ENCODE measurements around the gene SLC22A1. TPM values are rescaled to one million over a fixed set of nuclear protein-coding genes. Genes with fewer than 3 reads are reported as not detected.

SLC22A1 gene
- total and polyA plus RNA-seq, 2 experiments from 2014 or later, result 0.10 to 0.65 TPM

DNA sequence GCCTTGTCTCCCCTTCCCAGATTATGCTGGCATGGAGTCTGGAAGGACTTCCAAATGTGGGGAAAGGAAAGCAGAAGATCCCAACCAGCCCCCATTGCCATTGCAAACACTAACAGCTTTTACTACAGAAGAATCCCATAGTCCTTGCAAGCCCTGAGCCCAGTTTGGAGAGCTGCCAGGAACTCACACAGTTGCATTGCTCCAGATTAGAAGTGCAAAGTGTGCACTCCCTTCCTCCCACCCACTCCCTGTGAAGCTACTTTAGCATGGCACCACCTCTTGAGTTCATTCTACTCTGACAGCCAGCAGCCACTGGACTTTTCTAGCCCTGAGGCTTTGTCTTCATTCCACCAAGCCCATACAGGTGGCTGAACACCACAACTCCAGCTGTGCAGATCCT lies 69.4 kb downstream of the SLC22A1 start:
- H3K4me1 ChIP-seq (ENCODE audit: insufficient read depth), result no peaks in the 10 kb centered on the region
- H3K36me3 ChIP-seq (ENCODE audit: insufficient read depth), result no peaks in the 10 kb centered on the region; the same call in 1 of the 2 replicates
- no peak overlapping the region for H3K4me3 ChIP-seq
- DNase-seq (ENCODE audit: low spot score) (no peak), ATAC-seq (no peak)
- H3K4me3 Mint-ChIP-seq, result no peak overlapping the region
- no peaks in the 10 kb centered on the region for H3K9me2 ChIP-seq (ENCODE audit: insufficient read depth)
- H4K20me1 ChIP-seq (replicated peaks; ENCODE audit: insufficient read depth), result no peaks in the 10 kb centered on the region
- H3K27ac ChIP-seq (ENCODE audit: low read depth), result no peak overlapping the region
- H3K9me3 Mint-ChIP-seq, result peaks cover 27% of the 10 kb centered on the region
- no peaks in the 10 kb centered on the region for H3K27me3 ChIP-seq (ENCODE audit: insufficient read depth)
- TF ChIP-seq, protein P1, sequence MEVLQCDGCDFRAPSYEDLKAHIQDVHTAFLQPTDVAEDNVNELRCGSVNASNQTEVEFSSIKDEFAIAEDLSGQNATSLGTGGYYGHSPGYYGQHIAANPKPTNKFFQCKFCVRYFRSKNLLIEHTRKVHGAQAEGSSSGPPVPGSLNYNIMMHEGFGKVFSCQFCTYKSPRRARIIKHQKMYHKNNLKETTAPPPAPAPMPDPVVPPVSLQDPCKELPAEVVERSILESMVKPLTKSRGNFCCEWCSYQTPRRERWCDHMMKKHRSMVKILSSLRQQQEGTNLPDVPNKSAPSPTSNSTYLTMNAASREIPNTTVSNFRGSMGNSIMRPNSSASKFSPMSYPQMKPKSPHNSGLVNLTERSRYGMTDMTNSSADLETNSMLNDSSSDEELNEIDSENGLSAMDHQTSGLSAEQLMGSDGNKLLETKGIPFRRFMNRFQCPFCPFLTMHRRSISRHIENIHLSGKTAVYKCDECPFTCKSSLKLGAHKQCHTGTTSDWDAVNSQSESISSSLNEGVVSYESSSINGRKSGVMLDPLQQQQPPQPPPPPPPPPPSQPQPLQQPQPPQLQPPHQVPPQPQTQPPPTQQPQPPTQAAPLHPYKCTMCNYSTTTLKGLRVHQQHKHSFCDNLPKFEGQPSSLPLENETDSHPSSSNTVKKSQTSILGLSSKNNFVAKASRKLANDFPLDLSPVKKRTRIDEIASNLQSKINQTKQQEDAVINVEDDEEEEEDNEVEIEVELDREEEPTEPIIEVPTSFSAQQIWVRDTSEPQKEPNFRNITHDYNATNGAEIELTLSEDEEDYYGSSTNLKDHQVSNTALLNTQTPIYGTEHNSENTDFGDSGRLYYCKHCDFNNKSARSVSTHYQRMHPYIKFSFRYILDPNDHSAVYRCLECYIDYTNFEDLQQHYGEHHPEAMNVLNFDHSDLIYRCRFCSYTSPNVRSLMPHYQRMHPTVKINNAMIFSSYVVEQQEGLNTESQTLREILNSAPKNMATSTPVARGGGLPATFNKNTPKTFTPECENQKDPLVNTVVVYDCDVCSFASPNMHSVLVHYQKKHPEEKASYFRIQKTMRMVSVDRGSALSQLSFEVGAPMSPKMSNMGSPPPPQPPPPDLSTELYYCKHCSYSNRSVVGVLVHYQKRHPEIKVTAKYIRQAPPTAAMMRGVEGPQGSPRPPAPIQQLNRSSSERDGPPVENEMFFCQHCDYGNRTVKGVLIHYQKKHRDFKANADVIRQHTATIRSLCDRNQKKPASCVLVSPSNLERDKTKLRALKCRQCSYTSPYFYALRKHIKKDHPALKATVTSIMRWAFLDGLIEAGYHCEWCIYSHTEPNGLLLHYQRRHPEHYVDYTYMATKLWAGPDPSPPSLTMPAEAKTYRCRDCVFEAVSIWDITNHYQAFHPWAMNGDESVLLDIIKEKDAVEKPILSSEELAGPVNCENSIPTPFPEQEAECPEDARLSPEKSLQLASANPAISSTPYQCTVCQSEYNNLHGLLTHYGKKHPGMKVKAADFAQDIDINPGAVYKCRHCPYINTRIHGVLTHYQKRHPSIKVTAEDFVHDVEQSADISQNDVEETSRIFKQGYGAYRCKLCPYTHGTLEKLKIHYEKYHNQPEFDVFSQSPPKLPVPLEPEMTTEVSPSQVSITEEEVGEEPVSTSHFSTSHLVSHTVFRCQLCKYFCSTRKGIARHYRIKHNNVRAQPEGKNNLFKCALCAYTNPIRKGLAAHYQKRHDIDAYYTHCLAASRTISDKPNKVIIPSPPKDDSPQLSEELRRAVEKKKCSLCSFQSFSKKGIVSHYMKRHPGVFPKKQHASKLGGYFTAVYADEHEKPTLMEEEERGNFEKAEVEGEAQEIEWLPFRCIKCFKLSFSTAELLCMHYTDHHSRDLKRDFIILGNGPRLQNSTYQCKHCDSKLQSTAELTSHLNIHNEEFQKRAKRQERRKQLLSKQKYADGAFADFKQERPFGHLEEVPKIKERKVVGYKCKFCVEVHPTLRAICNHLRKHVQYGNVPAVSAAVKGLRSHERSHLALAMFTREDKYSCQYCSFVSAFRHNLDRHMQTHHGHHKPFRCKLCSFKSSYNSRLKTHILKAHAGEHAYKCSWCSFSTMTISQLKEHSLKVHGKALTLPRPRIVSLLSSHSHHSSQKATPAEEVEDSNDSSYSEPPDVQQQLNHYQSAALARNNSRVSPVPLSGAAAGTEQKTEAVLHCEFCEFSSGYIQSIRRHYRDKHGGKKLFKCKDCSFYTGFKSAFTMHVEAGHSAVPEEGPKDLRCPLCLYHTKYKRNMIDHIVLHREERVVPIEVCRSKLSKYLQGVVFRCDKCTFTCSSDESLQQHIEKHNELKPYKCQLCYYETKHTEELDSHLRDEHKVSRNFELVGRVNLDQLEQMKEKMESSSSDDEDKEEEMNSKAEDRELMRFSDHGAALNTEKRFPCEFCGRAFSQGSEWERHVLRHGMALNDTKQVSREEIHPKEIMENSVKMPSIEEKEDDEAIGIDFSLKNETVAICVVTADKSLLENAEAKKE (CRISPR knock-in tag; IDR thresholded peaks at IDR 0.05), result no peak
- TF ChIP-seq, protein P2, sequence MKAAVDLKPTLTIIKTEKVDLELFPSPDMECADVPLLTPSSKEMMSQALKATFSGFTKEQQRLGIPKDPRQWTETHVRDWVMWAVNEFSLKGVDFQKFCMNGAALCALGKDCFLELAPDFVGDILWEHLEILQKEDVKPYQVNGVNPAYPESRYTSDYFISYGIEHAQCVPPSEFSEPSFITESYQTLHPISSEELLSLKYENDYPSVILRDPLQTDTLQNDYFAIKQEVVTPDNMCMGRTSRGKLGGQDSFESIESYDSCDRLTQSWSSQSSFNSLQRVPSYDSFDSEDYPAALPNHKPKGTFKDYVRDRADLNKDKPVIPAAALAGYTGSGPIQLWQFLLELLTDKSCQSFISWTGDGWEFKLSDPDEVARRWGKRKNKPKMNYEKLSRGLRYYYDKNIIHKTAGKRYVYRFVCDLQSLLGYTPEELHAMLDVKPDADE (IDR thresholded peaks at IDR 0.05), result no peak
- TF ChIP-seq EZH2 (IDR thresholded peaks at IDR 0.05; ENCODE audit: low read depth, unreplicated experiment), result no peak
- no peak for TF ChIP-seq NANOG (IDR thresholded peaks at IDR 0.05; ENCODE audit: borderline replicate concordance)
- TF ChIP-seq, protein P3, sequence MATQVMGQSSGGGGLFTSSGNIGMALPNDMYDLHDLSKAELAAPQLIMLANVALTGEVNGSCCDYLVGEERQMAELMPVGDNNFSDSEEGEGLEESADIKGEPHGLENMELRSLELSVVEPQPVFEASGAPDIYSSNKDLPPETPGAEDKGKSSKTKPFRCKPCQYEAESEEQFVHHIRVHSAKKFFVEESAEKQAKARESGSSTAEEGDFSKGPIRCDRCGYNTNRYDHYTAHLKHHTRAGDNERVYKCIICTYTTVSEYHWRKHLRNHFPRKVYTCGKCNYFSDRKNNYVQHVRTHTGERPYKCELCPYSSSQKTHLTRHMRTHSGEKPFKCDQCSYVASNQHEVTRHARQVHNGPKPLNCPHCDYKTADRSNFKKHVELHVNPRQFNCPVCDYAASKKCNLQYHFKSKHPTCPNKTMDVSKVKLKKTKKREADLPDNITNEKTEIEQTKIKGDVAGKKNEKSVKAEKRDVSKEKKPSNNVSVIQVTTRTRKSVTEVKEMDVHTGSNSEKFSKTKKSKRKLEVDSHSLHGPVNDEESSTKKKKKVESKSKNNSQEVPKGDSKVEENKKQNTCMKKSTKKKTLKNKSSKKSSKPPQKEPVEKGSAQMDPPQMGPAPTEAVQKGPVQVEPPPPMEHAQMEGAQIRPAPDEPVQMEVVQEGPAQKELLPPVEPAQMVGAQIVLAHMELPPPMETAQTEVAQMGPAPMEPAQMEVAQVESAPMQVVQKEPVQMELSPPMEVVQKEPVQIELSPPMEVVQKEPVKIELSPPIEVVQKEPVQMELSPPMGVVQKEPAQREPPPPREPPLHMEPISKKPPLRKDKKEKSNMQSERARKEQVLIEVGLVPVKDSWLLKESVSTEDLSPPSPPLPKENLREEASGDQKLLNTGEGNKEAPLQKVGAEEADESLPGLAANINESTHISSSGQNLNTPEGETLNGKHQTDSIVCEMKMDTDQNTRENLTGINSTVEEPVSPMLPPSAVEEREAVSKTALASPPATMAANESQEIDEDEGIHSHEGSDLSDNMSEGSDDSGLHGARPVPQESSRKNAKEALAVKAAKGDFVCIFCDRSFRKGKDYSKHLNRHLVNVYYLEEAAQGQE (IDR thresholded peaks at IDR 0.05; ENCODE audit: unreplicated experiment), result no peak
- TF ChIP-seq, protein P4, sequence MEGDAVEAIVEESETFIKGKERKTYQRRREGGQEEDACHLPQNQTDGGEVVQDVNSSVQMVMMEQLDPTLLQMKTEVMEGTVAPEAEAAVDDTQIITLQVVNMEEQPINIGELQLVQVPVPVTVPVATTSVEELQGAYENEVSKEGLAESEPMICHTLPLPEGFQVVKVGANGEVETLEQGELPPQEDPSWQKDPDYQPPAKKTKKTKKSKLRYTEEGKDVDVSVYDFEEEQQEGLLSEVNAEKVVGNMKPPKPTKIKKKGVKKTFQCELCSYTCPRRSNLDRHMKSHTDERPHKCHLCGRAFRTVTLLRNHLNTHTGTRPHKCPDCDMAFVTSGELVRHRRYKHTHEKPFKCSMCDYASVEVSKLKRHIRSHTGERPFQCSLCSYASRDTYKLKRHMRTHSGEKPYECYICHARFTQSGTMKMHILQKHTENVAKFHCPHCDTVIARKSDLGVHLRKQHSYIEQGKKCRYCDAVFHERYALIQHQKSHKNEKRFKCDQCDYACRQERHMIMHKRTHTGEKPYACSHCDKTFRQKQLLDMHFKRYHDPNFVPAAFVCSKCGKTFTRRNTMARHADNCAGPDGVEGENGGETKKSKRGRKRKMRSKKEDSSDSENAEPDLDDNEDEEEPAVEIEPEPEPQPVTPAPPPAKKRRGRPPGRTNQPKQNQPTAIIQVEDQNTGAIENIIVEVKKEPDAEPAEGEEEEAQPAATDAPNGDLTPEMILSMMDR (conservative IDR thresholded peaks at IDR 0.05; ENCODE audit: low read depth in 2 of 2), result no peak
- TF ChIP-seq POLR2AphosphoS5 (IDR thresholded peaks at IDR 0.05; ENCODE audit: low read depth), result no peak
- no peak for TF ChIP-seq ZNF114 (CRISPR knock-in tag; IDR thresholded peaks at IDR 0.05)
- no peak for TF ChIP-seq EZH2phosphoT487 (IDR thresholded peaks at IDR 0.05; ENCODE audit: unreplicated experiment)
- no peak for TF ChIP-seq JUNB (IDR thresholded peaks at IDR 0.05; ENCODE audit: unreplicated experiment)
- TF ChIP-seq ZNF331 (CRISPR knock-in tag; IDR thresholded peaks at IDR 0.05; ENCODE audit: low read depth), result no peak
- TF ChIP-seq STAT1 (IDR thresholded peaks at IDR 0.05; ENCODE audit: unreplicated experiment), result no peak
- TF ChIP-seq CREB1 (CRISPR knock-in tag; IDR thresholded peaks at IDR 0.05; ENCODE audit: low read depth), result no peak
- H3K27me3 Mint-ChIP-seq (ENCODE audit: insufficient read depth, low read depth, poor library complexity), result no peaks in the 10 kb centered on the region
- no peak overlapping the region for H2AFZ ChIP-seq
- H3K27ac Mint-ChIP-seq, result no peak overlapping the region
- H3K4me2 ChIP-seq, result no peak overlapping the region
- no peaks in the 10 kb centered on the region for H3K79me2 ChIP-seq (replicated peaks; ENCODE audit: insufficient read depth)
- no peaks in the 10 kb centered on the region for H3K4me1 Mint-ChIP-seq
- peaks cover 6% of the 10 kb centered on the region; the same call in 1 of the 3 replicates for H3K36me3 Mint-ChIP-seq (ENCODE audit: low read depth)
- no peaks in the 10 kb centered on the region for H3F3A ChIP-seq (replicated peaks; ENCODE audit: low read depth)

Measured in GM23338 (cell line).